NCI-H2227 (cell line): ENCODE data around the gene HECTD1.
"Not testable (repeated sequence)": the region's sequence is repeated elsewhere in the genome, so short reads cannot be mapped to it uniquely, and the experiment has no call there.

Experiments
- DNase-seq: peaks from one replicate; lab custom pipeline; 2025; ENCODE audit not compliant: unreplicated experiment; lab: John Stamatoyannopoulos, UW

The HECTD1 gene

GRCh38 chr14:31095817-31096216 lies 111.8 kb downstream of the HECTD1 start:
- DNase-seq, result not testable (repeated sequence)

- DNase-seq, result not testable (repeated sequence)
Measured at GRCh38 chr14:31093884-31094839, 113.4 kb downstream of the HECTD1 start.

GRCh38 chr14:31092160-31092708 lies 115.4 kb downstream of the HECTD1 start:
- DNase-seq, result no peak

GRCh38 chr14:31090883-31091764 lies 116.5 kb downstream of the HECTD1 start:
- no peak for DNase-seq

GRCh38 chr14:31086466-31086865 lies 121.1 kb downstream of the HECTD1 start:
- not testable (repeated sequence) for DNase-seq

- no peak for DNase-seq
Measured at GRCh38 chr14:31085027-31085426, 122.6 kb downstream of the HECTD1 start.

GRCh38 chr14:31084385-31084784 lies 123.2 kb downstream of the HECTD1 start:
- DNase-seq, result no peak

- DNase-seq, result no peak
Measured at GRCh38 chr14:31083781-31084180, 123.8 kb downstream of the HECTD1 start.

GRCh38 chr14:31080484-31080883 lies 127.1 kb downstream of the HECTD1 start:
- DNase-seq, result no peak

- DNase-seq, result no peak
Measured at GRCh38 chr14:31080056-31080455, 127.5 kb downstream of the HECTD1 start.

GRCh38 chr14:31078766-31079165 lies 128.8 kb downstream of the HECTD1 start:
- no peak for DNase-seq

GRCh38 chr14:31075144-31075543 lies 132.4 kb downstream of the HECTD1 start:
- no peak for DNase-seq

- DNase-seq, result no peak
Measured at GRCh38 chr14:31071151-31071550, 136.4 kb downstream of the HECTD1 start.

GRCh38 chr14:31070431-31070830 lies 137.2 kb downstream of the HECTD1 start:
- no peak for DNase-seq

- no peak for DNase-seq
Measured at GRCh38 chr14:31069343-31069742, 138.2 kb downstream of the HECTD1 start.

- no peak for DNase-seq
Measured at GRCh38 chr14:31068235-31068634, 139.4 kb downstream of the HECTD1 start.

- not testable (repeated sequence) for DNase-seq
Measured at GRCh38 chr14:31062908-31063307, 144.7 kb downstream of the HECTD1 start.

GRCh38 chr14:31060253-31060875 lies 147.2 kb downstream of the HECTD1 start:
- DNase-seq, result no peak

- no peak for DNase-seq
Measured at GRCh38 chr14:31059152-31059924, 148.3 kb downstream of the HECTD1 start.

- no peak for DNase-seq
Measured at GRCh38 chr14:31057701-31058364, 149.8 kb downstream of the HECTD1 start.
